Measurements from ENCODE around the gene SH3RF2.
"Not testable (repeated sequence)": the region's sequence is repeated elsewhere in the genome, so short reads cannot be mapped to it uniquely, and the experiment has no call there.

SH3RF2 gene, protein sequence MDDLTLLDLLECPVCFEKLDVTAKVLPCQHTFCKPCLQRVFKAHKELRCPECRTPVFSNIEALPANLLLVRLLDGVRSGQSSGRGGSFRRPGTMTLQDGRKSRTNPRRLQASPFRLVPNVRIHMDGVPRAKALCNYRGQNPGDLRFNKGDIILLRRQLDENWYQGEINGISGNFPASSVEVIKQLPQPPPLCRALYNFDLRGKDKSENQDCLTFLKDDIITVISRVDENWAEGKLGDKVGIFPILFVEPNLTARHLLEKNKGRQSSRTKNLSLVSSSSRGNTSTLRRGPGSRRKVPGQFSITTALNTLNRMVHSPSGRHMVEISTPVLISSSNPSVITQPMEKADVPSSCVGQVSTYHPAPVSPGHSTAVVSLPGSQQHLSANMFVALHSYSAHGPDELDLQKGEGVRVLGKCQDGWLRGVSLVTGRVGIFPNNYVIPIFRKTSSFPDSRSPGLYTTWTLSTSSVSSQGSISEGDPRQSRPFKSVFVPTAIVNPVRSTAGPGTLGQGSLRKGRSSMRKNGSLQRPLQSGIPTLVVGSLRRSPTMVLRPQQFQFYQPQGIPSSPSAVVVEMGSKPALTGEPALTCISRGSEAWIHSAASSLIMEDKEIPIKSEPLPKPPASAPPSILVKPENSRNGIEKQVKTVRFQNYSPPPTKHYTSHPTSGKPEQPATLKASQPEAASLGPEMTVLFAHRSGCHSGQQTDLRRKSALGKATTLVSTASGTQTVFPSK
- total RNA-seq: 0.17 to 0.78 (median 0.19) reads per million in 3 donors

- Histone ChIP-seq H3K4me3 (ENCODE audit: insufficient read depth, low read depth, low read length, poor library complexity, severe bottlenecking) (no peak within 1 kb of the TSS), H3K36me3 (ENCODE audit: control insufficient read depth, insufficient read depth, low read length) (no peaks in the 10 kb centered on the region), H3K27ac (ENCODE audit: insufficient read depth, low read length, poor library complexity, severe bottlenecking) (no peak within 1 kb of the TSS), H3K9me3 (ENCODE audit: control insufficient read depth, low read length) (no peaks in the 10 kb centered on the region), H3K27me3 (replicated peaks; ENCODE audit: control insufficient read depth, insufficient read depth, low read length, poor library complexity, severe bottlenecking) (peaks cover 3% of the 10 kb centered on the region), H3K4me1 (ENCODE audit: control insufficient read depth, insufficient read depth, low read length, poor library complexity, severe bottlenecking) (no peaks in the 10 kb centered on the region)
- DNase-seq: no peak
These were observed at the start of gene SH3RF2 for GRCh38 chr5:145936401-145937131. Gene SH3RF2 (plus strand): TSS chr5:145936578. CDS start chr5:145937929, 1,351 bp downstream.

GRCh38 chr5:145887217-145887616, 49.2 kb upstream of the SH3RF2 start:
- Histone ChIP-seq H3K36me3 (ENCODE audit: control insufficient read depth, insufficient read depth, low read length) (no peaks in the 10 kb centered on the region), H3K9me3 (ENCODE audit: control insufficient read depth, low read length) (no peaks in the 10 kb centered on the region), H3K27ac (ENCODE audit: insufficient read depth, low read length, poor library complexity, severe bottlenecking) (no peak overlapping the region), H3K4me3 (ENCODE audit: insufficient read depth, low read depth, low read length, poor library complexity, severe bottlenecking) (no peak overlapping the region), H3K4me1 (ENCODE audit: control insufficient read depth, insufficient read depth, low read length, poor library complexity, severe bottlenecking) (no peaks in the 10 kb centered on the region), H3K27me3 (replicated peaks; ENCODE audit: control insufficient read depth, insufficient read depth, low read length, poor library complexity, severe bottlenecking) (no peaks in the 10 kb centered on the region)
- no peak for DNase-seq

GRCh38 chr5:145887976-145888574, 48.3 kb upstream of the SH3RF2 start:
- no peak overlapping the region for H3K4me3 ChIP-seq (ENCODE audit: insufficient read depth, low read depth, low read length, poor library complexity, severe bottlenecking)
- no peaks in the 10 kb centered on the region for H3K9me3 ChIP-seq (ENCODE audit: control insufficient read depth, low read length)
- no peak for DNase-seq
- H3K36me3 ChIP-seq (ENCODE audit: control insufficient read depth, insufficient read depth, low read length): no peaks in the 10 kb centered on the region
- no peaks in the 10 kb centered on the region for H3K27me3 ChIP-seq (replicated peaks; ENCODE audit: control insufficient read depth, insufficient read depth, low read length, poor library complexity, severe bottlenecking)
- H3K4me1 ChIP-seq (ENCODE audit: control insufficient read depth, insufficient read depth, low read length, poor library complexity, severe bottlenecking): no peaks in the 10 kb centered on the region
- no peak overlapping the region for H3K27ac ChIP-seq (ENCODE audit: insufficient read depth, low read length, poor library complexity, severe bottlenecking)

- no peak overlapping the region for H3K27ac ChIP-seq (ENCODE audit: insufficient read depth, low read length, poor library complexity, severe bottlenecking)
- H3K4me1 ChIP-seq (ENCODE audit: control insufficient read depth, insufficient read depth, low read length, poor library complexity, severe bottlenecking): no peaks in the 10 kb centered on the region
- no peaks in the 10 kb centered on the region for H3K27me3 ChIP-seq (replicated peaks; ENCODE audit: control insufficient read depth, insufficient read depth, low read length, poor library complexity, severe bottlenecking)
- H3K4me3 ChIP-seq (ENCODE audit: insufficient read depth, low read depth, low read length, poor library complexity, severe bottlenecking): no peak overlapping the region
- no peak for DNase-seq
- H3K36me3 ChIP-seq (ENCODE audit: control insufficient read depth, insufficient read depth, low read length): no peaks in the 10 kb centered on the region
- no peaks in the 10 kb centered on the region for H3K9me3 ChIP-seq (ENCODE audit: control insufficient read depth, low read length)
These were observed 46.8 kb upstream of the SH3RF2 start for GRCh38 chr5:145889611-145890010.

- DNase-seq; H3K9me3 ChIP-seq (ENCODE audit: control insufficient read depth, low read length); H3K4me3 ChIP-seq (ENCODE audit: insufficient read depth, low read depth, low read length, poor library complexity, severe bottlenecking); H3K4me1 ChIP-seq (ENCODE audit: control insufficient read depth, insufficient read depth, low read length, poor library complexity, severe bottlenecking); H3K27me3 ChIP-seq (replicated peaks; ENCODE audit: control insufficient read depth, insufficient read depth, low read length, poor library complexity, severe bottlenecking); H3K27ac ChIP-seq (ENCODE audit: insufficient read depth, low read length, poor library complexity, severe bottlenecking); H3K36me3 ChIP-seq (ENCODE audit: control insufficient read depth, insufficient read depth, low read length): not testable (repeated sequence)
These were observed 45.0 kb upstream of the SH3RF2 start for GRCh38 chr5:145891378-145891777.

DNA sequence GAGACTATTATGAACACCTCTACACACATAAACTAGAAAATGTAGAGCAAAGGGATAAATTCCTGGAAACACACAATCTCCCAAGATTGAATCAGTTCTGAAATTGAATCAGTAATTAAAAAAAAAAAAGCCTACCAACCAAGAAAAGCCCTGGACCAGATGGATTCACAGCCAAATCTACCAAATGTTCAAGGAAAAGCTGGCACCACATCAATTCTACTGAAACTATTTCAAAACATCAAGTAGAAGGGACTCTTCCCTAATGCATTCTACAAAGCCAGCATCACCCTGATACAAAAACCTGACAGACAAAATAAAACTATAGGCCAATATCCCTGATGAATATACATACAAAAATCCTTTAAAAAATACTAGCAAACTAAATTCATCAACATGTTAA, 38.2 kb upstream of the SH3RF2 start:
- Histone ChIP-seq H3K36me3 (ENCODE audit: control insufficient read depth, insufficient read depth, low read length) (no peaks in the 10 kb centered on the region), H3K4me1 (ENCODE audit: control insufficient read depth, insufficient read depth, low read length, poor library complexity, severe bottlenecking) (no peaks in the 10 kb centered on the region), H3K4me3 (ENCODE audit: insufficient read depth, low read depth, low read length, poor library complexity, severe bottlenecking) (no peak overlapping the region), H3K27me3 (replicated peaks; ENCODE audit: control insufficient read depth, insufficient read depth, low read length, poor library complexity, severe bottlenecking) (no peaks in the 10 kb centered on the region), H3K9me3 (ENCODE audit: control insufficient read depth, low read length) (no peaks in the 10 kb centered on the region), H3K27ac (ENCODE audit: insufficient read depth, low read length, poor library complexity, severe bottlenecking) (no peak overlapping the region)
- no peak for DNase-seq

DNA sequence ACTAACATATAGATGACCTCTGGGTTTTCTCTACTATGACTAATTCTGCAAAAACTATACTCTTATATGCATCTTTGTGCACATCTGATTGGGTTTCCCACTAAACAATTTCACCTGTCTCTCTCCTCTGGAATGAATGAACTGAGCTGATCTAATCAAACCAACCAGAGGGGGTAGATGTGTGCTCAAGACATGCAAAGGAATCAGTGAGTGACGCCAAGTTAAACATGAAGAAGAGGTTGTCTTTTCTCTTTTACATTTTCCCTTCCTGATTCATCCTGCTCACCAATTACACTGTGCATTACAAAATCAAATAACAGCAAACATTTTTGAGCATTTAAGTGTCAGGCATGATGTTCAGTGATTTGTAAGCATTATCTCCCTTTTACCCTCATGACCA, 34.0 kb upstream of the SH3RF2 start:
- no peaks in the 10 kb centered on the region for H3K9me3 ChIP-seq (ENCODE audit: control insufficient read depth, low read length)
- no peaks in the 10 kb centered on the region for H3K36me3 ChIP-seq (ENCODE audit: control insufficient read depth, insufficient read depth, low read length)
- no peak for DNase-seq
- no peak overlapping the region for H3K4me3 ChIP-seq (ENCODE audit: insufficient read depth, low read depth, low read length, poor library complexity, severe bottlenecking)
- H3K4me1 ChIP-seq (ENCODE audit: control insufficient read depth, insufficient read depth, low read length, poor library complexity, severe bottlenecking): no peaks in the 10 kb centered on the region
- no peak overlapping the region for H3K27ac ChIP-seq (ENCODE audit: insufficient read depth, low read length, poor library complexity, severe bottlenecking)
- H3K27me3 ChIP-seq (replicated peaks; ENCODE audit: control insufficient read depth, insufficient read depth, low read length, poor library complexity, severe bottlenecking): no peaks in the 10 kb centered on the region

DNA sequence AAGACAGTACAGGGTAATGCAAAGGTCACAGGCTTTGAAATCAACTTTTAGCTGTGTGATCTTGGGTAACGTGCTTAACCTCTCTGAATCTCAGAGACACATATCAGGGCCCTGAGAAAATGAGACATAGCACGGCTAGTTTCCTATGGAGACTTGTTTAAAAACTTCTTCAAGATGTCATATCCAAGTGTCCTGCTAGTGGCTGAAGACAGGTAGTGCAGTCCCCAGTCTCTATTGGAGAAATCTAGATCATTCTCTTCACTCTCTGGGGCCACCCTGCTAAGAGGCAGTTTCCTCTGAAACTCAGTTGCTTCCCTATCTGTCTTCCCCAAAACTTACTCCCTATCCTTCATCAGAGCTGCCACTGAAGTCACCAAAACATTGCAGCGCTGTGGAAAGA, 33.3 kb upstream of the SH3RF2 start:
- no peaks in the 10 kb centered on the region for H3K36me3 ChIP-seq (ENCODE audit: control insufficient read depth, insufficient read depth, low read length)
- H3K27ac ChIP-seq (ENCODE audit: insufficient read depth, low read length, poor library complexity, severe bottlenecking): no peak overlapping the region
- no peaks in the 10 kb centered on the region for H3K27me3 ChIP-seq (replicated peaks; ENCODE audit: control insufficient read depth, insufficient read depth, low read length, poor library complexity, severe bottlenecking)
- no peaks in the 10 kb centered on the region for H3K9me3 ChIP-seq (ENCODE audit: control insufficient read depth, low read length)
- no peak overlapping the region for H3K4me3 ChIP-seq (ENCODE audit: insufficient read depth, low read depth, low read length, poor library complexity, severe bottlenecking)
- H3K4me1 ChIP-seq (ENCODE audit: control insufficient read depth, insufficient read depth, low read length, poor library complexity, severe bottlenecking): no peaks in the 10 kb centered on the region
- DNase-seq: no peak

DNA sequence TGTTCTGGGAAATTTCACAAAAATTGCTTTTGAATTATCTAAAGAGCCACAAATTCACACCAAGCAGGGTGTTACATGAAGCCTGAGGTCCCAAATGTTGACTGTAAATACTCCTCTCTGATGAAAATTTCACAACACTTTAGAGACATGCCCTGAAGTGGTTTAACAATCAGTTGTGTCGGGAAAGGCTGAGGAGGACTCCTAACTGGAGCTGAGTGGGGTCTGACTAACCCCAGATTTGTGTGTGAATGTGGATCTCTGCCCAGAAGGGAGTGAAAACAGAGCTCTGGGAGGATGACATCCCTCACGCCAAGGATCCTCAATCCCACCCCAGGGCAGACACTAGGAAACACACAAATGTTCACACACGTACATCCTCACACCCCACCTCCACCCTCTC, 32.5 kb upstream of the SH3RF2 start:
- DNase-seq: no peak
- H3K27ac ChIP-seq (ENCODE audit: insufficient read depth, low read length, poor library complexity, severe bottlenecking): no peak overlapping the region
- no peaks in the 10 kb centered on the region for H3K36me3 ChIP-seq (ENCODE audit: control insufficient read depth, insufficient read depth, low read length)
- no peak overlapping the region for H3K4me3 ChIP-seq (ENCODE audit: insufficient read depth, low read depth, low read length, poor library complexity, severe bottlenecking)
- H3K9me3 ChIP-seq (ENCODE audit: control insufficient read depth, low read length): no peaks in the 10 kb centered on the region
- H3K4me1 ChIP-seq (ENCODE audit: control insufficient read depth, insufficient read depth, low read length, poor library complexity, severe bottlenecking): no peaks in the 10 kb centered on the region
- no peaks in the 10 kb centered on the region for H3K27me3 ChIP-seq (replicated peaks; ENCODE audit: control insufficient read depth, insufficient read depth, low read length, poor library complexity, severe bottlenecking)

All from effector memory CD4-positive, alpha-beta T cell (primary cell).